ENCODE results near the gene TSPAN9. TPM values are rescaled to one million over a fixed set of nuclear protein-coding genes. Genes with fewer than 3 reads are reported as not detected.

TSPAN9 gene
- total and polyA plus RNA-seq, 2 of the 4 experiments (the other 2 are of a cell fraction): 17.7 to 39.1 TPM

- H3K4me2 ChIP-seq (ENCODE audit: low read depth, low read length): no peak overlapping the region
- no peak for TF ChIP-seq RAD21 (IDR thresholded peaks at IDR 0.05; ENCODE audit: low read length)
- no peak for TF ChIP-seq CEBPB (IDR thresholded peaks at IDR 0.05; ENCODE audit: low read depth, low read length)
- no peak for TF ChIP-seq CTCF (conservative IDR thresholded peaks at IDR 0.05; ENCODE audit: low read depth, low read length)
- no peak for TF ChIP-seq USF2 (IDR thresholded peaks at IDR 0.05; ENCODE audit: low read depth, low read length)
- no peak for TF ChIP-seq SMC3 (IDR thresholded peaks at IDR 0.05; ENCODE audit: low read depth, low read length)
- no peak for TF ChIP-seq FOS (IDR thresholded peaks at IDR 0.05; ENCODE audit: low read depth, low read length)
- TF ChIP-seq MXI1 (IDR thresholded peaks at IDR 0.05; ENCODE audit: borderline replicate concordance, low read depth, low read length): no peak
- no peak for TF ChIP-seq MAFK (IDR thresholded peaks at IDR 0.05; ENCODE audit: low read depth, low read length)
- TF ChIP-seq POLR2A (IDR thresholded peaks at IDR 0.05; ENCODE audit: low read depth, low read length): no peak
- no peak for TF ChIP-seq ELK1 (IDR thresholded peaks at IDR 0.05; ENCODE audit: borderline replicate concordance, low read depth, low read length)
- no peak for TF ChIP-seq MAZ (IDR thresholded peaks at IDR 0.05; ENCODE audit: borderline replicate concordance, low read depth, low read length)
- no peak for TF ChIP-seq RFX5 (IDR thresholded peaks at IDR 0.05; ENCODE audit: low read depth, low read length)
- no peak for TF ChIP-seq CHD1 (IDR thresholded peaks at IDR 0.05; ENCODE audit: low read depth, low read length)
- TF ChIP-seq RCOR1 (IDR thresholded peaks at IDR 0.05; ENCODE audit: insufficient replicate concordance, low read length): no peak
- no peak for TF ChIP-seq BHLHE40 (IDR thresholded peaks at IDR 0.05; ENCODE audit: low read depth, low read length)
Measured at GRCh38 chr12:3113671-3114325, 36.6 kb downstream of the TSPAN9 start.

More at GRCh38 chr12:3113671-3114325, 36.6 kb downstream of the TSPAN9 start:
- ATAC-seq (ENCODE audit: low read depth) (no peak), DNase-seq (no peak)
- Histone ChIP-seq H3K23ac (ENCODE audit: low read depth, low read length) (no peak overlapping the region), H2BK15ac (ENCODE audit: low read depth, low read length) (no peak overlapping the region; the same call in 2 of the 3 replicates), H3K79me1 (ENCODE audit: low read depth in 1 of 2, low read length in 2 of 2) (peaks cover 5 to 36% of the 10 kb centered on the region in 2 experiments; a peak in 3 of 4 replicates), H2AFZ (replicated peaks; ENCODE audit: low read length, poor library complexity) (no peak overlapping the region), H2BK120ac (ENCODE audit: low read depth, low read length) (peak overlapping the region; percentile 28; the same call in 1 of the 2 replicates), H4K8ac (ENCODE audit: low read depth in 2 of 2, low read length in 2 of 2) (no peak overlapping the region), H4K20me1 (ENCODE audit: insufficient read depth, low read length) (peaks cover 11% of the 10 kb centered on the region; the same call in 1 of the 2 replicates), H3K9ac (ENCODE audit: low read depth, low read length) (no peak overlapping the region), H2BK5ac (ENCODE audit: low read depth, low read length, poor library complexity, severe bottlenecking) (no peak overlapping the region), H3K9me3 (ENCODE audit: control insufficient read depth, insufficient read depth, low read length) (no peaks in the 10 kb centered on the region), H3K14ac (replicated peaks; ENCODE audit: low read depth, low read length) (no peak overlapping the region), H4K91ac (ENCODE audit: insufficient read depth, low read depth, low read length) (no peak overlapping the region), H3K9me1 (ENCODE audit: insufficient read depth, low read length) (peaks cover 15% of the 10 kb centered on the region), H3K4me1 (ENCODE audit: control insufficient read depth, insufficient read depth, low read length) (peaks cover 26% of the 10 kb centered on the region), H3K18ac (ENCODE audit: low read depth, low read length) (no peak overlapping the region), H3K4me3 (ENCODE audit: insufficient read depth, low read depth, low read length) (no peak overlapping the region), H3K4ac (ENCODE audit: low read depth, low read length) (peak overlapping the region; percentile 29; the same call in 1 of the 2 replicates), H3K27me3 (ENCODE audit: control insufficient read depth, insufficient read depth, low read length) (no peaks in the 10 kb centered on the region), H2BK20ac (ENCODE audit: low read depth, low read length) (peak overlapping the region; percentile 58; the same call in 1 of the 2 replicates), H2AK5ac (ENCODE audit: low read depth, low read length) (peak overlapping the region; percentile 35; the same call in 1 of the 2 replicates), H3K56ac (ENCODE audit: extremely low read depth, insufficient read depth, low read length) (no peak overlapping the region), H4K5ac (ENCODE audit: low read depth, low read length) (no peak overlapping the region), H2AK9ac (replicated peaks; ENCODE audit: low read depth, low read length, poor library complexity) (no peak overlapping the region), H3K27ac (ENCODE audit: insufficient read depth, low read length) (no peak overlapping the region), H3K36me3 (ENCODE audit: control insufficient read depth, insufficient read depth, low read length) (0 out of 2 replicates have a peak, but pooled peaks cover 2% of the 10 kb centered on the region)
- intact Hi-C loops (cut with micrococcal nuclease): no loop called here
- POLR2A ChIA-PET (ENCODE audit: unreplicated experiment): no interaction called here
- CTCF ChIA-PET: no interaction called here
- dilution Hi-C loops (cut with HindIII; ENCODE audit: low sequenced_read_pairs, unreplicated experiment): no loop called here
- 59% methylated on average over 3 of the region's 8 CpGs; no CpG with 5 or more reads in 1 of the 2 experiments for whole genome bisulfite sequencing, 2 experiments (ENCODE audit: extremely low coverage in 2 of 2, insufficient read length in 1 of 2)
- in situ Hi-C loops (cut with MboI; ENCODE audit: low sequenced_read_pairs): no loop called here
- no TSS peak for BruUV-seq (replicated peaks)
